Measurements from ENCODE around the gene GRAPL.
"Not testable (repeated sequence)": the region's sequence is repeated elsewhere in the genome, so short reads cannot be mapped to it uniquely, and the experiment has no call there.

GRCh38 chr17:19143097-19143777, 15.8 kb downstream of the GRAPL start:
- TF ChIP-seq CTCF, POLR2A (IDR thresholded peaks at IDR 0.05): not testable (repeated sequence)
